Measurements from ENCODE around the gene GLI1. TPM values are rescaled to one million over a fixed set of nuclear protein-coding genes. Genes with fewer than 3 reads are reported as not detected.

The GLI1 gene
- total RNA-seq, 1 donor from 2014 or later: 0.56 TPM

- DNase-seq (ENCODE audit: low read depth): no peak
These were observed 1.3 kb downstream of the GLI1 start for GRCh38 chr12:57460841-57461275.

- peak; percentile 52 for DNase-seq (ENCODE audit: low read depth)
These were observed 1.8 kb downstream of the GLI1 start for GRCh38 chr12:57461276-57461916.

- no peak for DNase-seq (ENCODE audit: low read depth)
These were observed 2.3 kb downstream of the GLI1 start for GRCh38 chr12:57461917-57462250.

GRCh38 chr12:57462251-57462911 lies 2.8 kb downstream of the GLI1 start:
- DNase-seq (ENCODE audit: low read depth): peak; percentile 93

GRCh38 chr12:57462912-57463253 lies 3.3 kb downstream of the GLI1 start:
- no peak for DNase-seq (ENCODE audit: low read depth)

GRCh38 chr12:57464569-57464968 lies 5.0 kb downstream of the GLI1 start:
- no peak for DNase-seq (ENCODE audit: low read depth)

- no peak for DNase-seq (ENCODE audit: low read depth)
These were observed 5.6 kb downstream of the GLI1 start for GRCh38 chr12:57465030-57465746.

- no peak for DNase-seq (ENCODE audit: low read depth)
These were observed 6.3 kb downstream of the GLI1 start for GRCh38 chr12:57465747-57466505.

GRCh38 chr12:57467212-57467874 lies 7.8 kb downstream of the GLI1 start:
- no peak for DNase-seq (ENCODE audit: low read depth)

GRCh38 chr12:57467915-57468314 lies 8.3 kb downstream of the GLI1 start:
- no peak for DNase-seq (ENCODE audit: low read depth)

GRCh38 chr12:57469296-57470164 lies 9.9 kb downstream of the GLI1 start:
- peak; percentile 73 for DNase-seq (ENCODE audit: low read depth)

- DNase-seq (ENCODE audit: low read depth): no peak
These were observed 10.8 kb downstream of the GLI1 start for GRCh38 chr12:57470286-57470969.

- DNase-seq (ENCODE audit: low read depth): no peak
These were observed 11.5 kb downstream of the GLI1 start for GRCh38 chr12:57470970-57471656.

GRCh38 chr12:57471661-57472060 lies 12.1 kb downstream of the GLI1 start:
- no peak for DNase-seq (ENCODE audit: low read depth)

GRCh38 chr12:57472391-57472790 lies 12.8 kb downstream of the GLI1 start:
- DNase-seq (ENCODE audit: low read depth): no peak

GRCh38 chr12:57473392-57473791 lies 13.8 kb downstream of the GLI1 start:
- DNase-seq (ENCODE audit: low read depth): no peak

GRCh38 chr12:57473886-57474285 lies 14.3 kb downstream of the GLI1 start:
- no peak for DNase-seq (ENCODE audit: low read depth)

- DNase-seq (ENCODE audit: low read depth): no peak
These were observed 14.8 kb downstream of the GLI1 start for GRCh38 chr12:57474430-57474829.

- no peak for DNase-seq (ENCODE audit: low read depth)
These were observed 15.3 kb downstream of the GLI1 start for GRCh38 chr12:57474862-57475261.

All from myocyte (in vitro differentiated cells).